Fibroblast of the aortic adventitia (primary cell): Measurements from ENCODE around the gene ZDHHC3. TPM values are rescaled to one million over a fixed set of nuclear protein-coding genes. Genes with fewer than 3 reads are reported as not detected.

Experiments
- DNase-seq: peaks from one replicate; pipeline ENCODE4 v3.0.0-alpha.2; 2010; ENCODE audit warnings: low read depth
- H3K4me3 ChIP-seq: 2 replicates; pipeline ENCODE4 v1.5.1; 2011; ENCODE audit warnings: low read depth, mild to moderate bottlenecking, control low read depth, low read length, moderate library complexity
- CTCF ChIP-seq: IDR thresholded peaks from 2 replicates; pipeline ENCODE4 v1.5.1; 2011; ENCODE audit warnings: mild to moderate bottlenecking, low read length, control low read depth, inconsistent platforms; ENCODE audit not compliant: insufficient read depth
- total RNA-seq: library from RNA; depleted of rRNA; stranded (reverse); fragments of >200 nt; gene quantifications from 2 replicates; pipeline ENCODE4 v1.2.3, GENCODE V29; 2012; ENCODE audit warnings: low replicate concordance

Gene ZDHHC3
- total RNA-seq, 1 donor, result 60.2 TPM

GRCh38 chr3:44923632-44924456, 52.1 kb downstream of the ZDHHC3 start:
- H3K4me3 ChIP-seq, result no peak overlapping the region
- no peak for TF ChIP-seq CTCF
- peak; percentile 78 for DNase-seq

DNA sequence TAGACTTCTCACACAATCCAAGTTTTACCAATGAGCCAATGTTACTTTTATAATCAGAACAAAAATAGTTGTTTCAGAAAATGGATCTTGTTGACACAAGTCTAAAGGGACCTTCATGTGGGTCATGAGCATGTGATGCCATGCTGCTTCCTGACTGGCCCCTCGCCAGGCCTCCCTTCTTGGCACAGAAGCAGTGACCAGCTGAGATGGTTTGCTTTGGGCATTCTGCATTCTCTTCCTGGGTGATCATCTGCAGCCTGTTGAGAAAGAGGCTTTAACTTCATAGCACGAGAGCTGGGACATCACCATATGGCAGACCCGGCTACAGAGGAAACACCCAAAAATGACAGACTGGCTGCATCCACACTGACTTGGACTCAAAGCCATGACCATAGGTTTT, 55.9 kb downstream of the ZDHHC3 start:
- TF ChIP-seq CTCF, result no peak
- no peak for DNase-seq
- H3K4me3 ChIP-seq, result no peak overlapping the region

GRCh38 chr3:44918581-44918980, 57.4 kb downstream of the ZDHHC3 start:
- no peak for TF ChIP-seq CTCF
- H3K4me3 ChIP-seq, result no peak overlapping the region
- DNase-seq, result no peak

- DNase-seq, result no peak
- TF ChIP-seq CTCF, result no peak
- no peak overlapping the region for H3K4me3 ChIP-seq
These were observed 57.9 kb downstream of the ZDHHC3 start for GRCh38 chr3:44918087-44918486.

DNA sequence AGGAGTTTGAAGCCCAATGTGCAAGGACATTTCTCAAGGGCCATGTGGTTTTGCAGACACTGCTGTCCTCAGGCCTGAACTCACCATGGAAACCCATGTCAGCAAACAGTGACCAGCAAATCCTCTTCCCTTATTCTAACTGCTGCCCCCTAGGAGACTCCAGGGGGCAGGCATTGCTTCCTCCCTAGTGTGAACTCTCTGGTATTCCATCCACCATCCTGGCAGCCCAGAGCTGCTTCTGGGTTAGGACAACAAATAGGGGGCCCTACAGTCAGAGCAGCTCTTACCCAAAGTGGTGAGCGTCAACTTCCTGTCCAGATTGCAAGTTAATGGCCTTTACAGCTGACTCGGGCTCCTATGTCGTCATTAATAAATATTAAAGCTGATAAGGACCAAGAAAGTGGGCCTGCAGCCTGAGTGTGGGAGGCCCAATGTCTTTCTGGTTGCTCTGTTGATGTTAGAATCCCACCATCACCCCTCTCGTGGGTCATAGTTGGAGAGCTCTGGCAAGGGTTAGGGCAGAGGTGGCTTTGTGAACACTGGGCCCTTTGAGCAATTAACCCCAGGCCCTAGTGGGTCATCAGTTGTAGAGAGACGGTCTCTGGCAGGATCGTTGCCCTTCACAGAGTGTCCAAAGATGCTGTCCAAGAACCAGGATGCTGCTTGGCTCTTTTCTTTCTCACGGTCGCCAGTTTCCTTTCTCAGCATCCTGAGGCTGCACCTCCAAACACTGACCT, 60.1 kb downstream of the ZDHHC3 start:
- peak; percentile 10 for DNase-seq
- no peak for TF ChIP-seq CTCF

DNA sequence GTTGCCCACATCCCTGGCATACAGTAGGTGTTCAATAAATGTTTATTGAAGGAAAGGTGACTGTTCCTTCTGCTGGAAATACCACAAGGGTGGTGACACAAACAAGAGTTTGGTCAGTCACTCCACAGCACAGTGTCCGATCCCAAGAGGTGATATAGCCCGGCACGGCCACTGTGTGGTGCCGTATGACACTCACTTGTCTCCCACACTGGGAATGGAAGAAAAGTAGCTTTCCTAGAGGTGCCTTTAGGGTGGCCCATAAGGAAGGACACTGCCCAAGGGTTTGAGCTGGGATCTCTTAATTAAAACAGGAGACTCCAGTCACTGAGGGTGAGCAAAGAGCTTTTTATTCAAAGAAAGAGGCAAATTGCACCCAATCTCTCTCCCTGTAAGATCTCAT, 61.0 kb downstream of the ZDHHC3 start:
- no peak overlapping the region for H3K4me3 ChIP-seq
- TF ChIP-seq CTCF, result no peak
- DNase-seq, result no peak

More for the DNA sequence above, 60.1 kb downstream of the ZDHHC3 start:
- H3K4me3 ChIP-seq, result no peak overlapping the region
